ENCODE measurements around the gene GPC1. TPM values are rescaled to one million over a fixed set of nuclear protein-coding genes. Genes with fewer than 3 reads are reported as not detected.

Gene GPC1
- total and polyA plus RNA-seq, 2 of the 13 experiments (the other 11 are each of a cell fraction or from before 2014, with no cell fraction given): 4.0 to 5.5 TPM

DNA sequence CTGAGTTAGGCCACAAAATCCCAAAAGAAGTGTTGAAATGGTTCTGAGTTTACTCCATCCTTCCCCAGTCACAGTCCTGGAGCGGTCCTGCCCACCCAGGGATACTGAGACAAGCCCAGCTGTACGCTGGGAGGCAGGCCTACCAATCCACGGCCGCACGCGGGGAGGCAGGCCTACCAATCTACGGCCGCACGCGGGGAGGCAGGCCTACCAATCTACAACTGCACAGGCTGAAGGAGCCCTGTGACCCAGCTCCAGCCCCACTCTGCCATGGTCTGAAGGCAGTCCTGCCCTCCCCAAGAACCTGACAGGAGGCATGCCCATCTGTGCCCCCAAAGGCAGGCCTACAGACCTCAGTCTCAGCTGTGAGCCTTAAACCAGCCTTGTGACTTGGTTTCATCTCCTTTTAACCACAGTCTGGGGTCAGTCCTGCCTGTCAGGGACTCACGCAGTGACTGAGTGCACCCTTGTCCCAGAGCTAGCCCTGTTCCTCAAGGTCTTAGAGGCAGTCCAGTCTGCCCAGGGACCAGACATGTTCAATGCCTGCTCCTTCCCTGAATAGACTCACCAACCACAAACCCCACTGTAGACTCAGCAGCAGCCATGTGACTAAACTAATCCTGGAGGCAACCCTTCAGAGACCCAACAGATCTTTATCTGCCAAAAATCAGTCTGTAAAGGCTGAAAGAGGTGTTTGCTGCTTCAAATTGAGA, 36.8 kb downstream of the GPC1 start:
- H3K79me2 ChIP-seq (ENCODE audit: insufficient read depth, low read length): no peaks in the 10 kb centered on the region
- 94% methylated on average over 10 of the region's 11 CpGs for WGBS (ENCODE audit: low lambda C conversion rate)
- no TSS peak for BruUV-seq (replicated peaks)
- no peaks in the 10 kb centered on the region for H3K36me3 ChIP-seq (replicated peaks in 1 of 2; ENCODE audit: control insufficient read depth in 1 of 2, insufficient read depth in 2 of 2, low read length in 2 of 2)
- in situ Hi-C loops (cut with HindIII; ENCODE audit: extremely low pct_ligation_motif_present, low pct_unique_long_range_greater_than_20kb) (no loop called here), intact Hi-C loops (cut with micrococcal nuclease; ENCODE audit: unreplicated experiment) (no loop called here)
- TF ChIP-seq ZBTB33 (CRISPR knock-in tag; IDR thresholded peaks at IDR 0.05): 0 out of 2 replicates have a peak, but pooled peaks have one; percentile 22
- no peak for TF ChIP-seq ZNF180 (CRISPR knock-in tag; IDR thresholded peaks at IDR 0.05; ENCODE audit: borderline replicate concordance, low read depth)
- H3K4me3 ChIP-seq (replicated peaks in 1 of 3; ENCODE audit: insufficient read depth in 1 of 3, low read depth in 2 of 3, low read length in 3 of 3): no peak overlapping the region
- no peak overlapping the region for H2AFZ ChIP-seq (ENCODE audit: low read length)
- DNase-seq (ENCODE audit: low spot score) (no peak), ATAC-seq (no peak), FAIRE-seq (no peak)
- CTCF ChIA-PET (ENCODE audit: low intra/inter-chr PET ratio, low total read pairs): no interaction called here
- no peak overlapping the region for H3K27ac ChIP-seq (ENCODE audit: extremely low read length, insufficient read depth, low read length)
- H4K20me1 ChIP-seq (ENCODE audit: insufficient read depth, low read length): no peaks in the 10 kb centered on the region
- no peaks in the 10 kb centered on the region for H3K27me3 ChIP-seq (ENCODE audit: control insufficient read depth in 1 of 2, insufficient read depth in 2 of 2, low read length in 2 of 2)
- H3K4me1 ChIP-seq (ENCODE audit: insufficient read depth, low read length): no peaks in the 10 kb centered on the region
- no peak overlapping the region for H3K4me2 ChIP-seq (ENCODE audit: low read depth, low read length)
- H3K9me3 ChIP-seq (ENCODE audit: low read length): peaks cover 9% of the 10 kb centered on the region; the same call in 1 of the 2 replicates
- POLR2A ChIA-PET: no interaction called here
- H3K9ac ChIP-seq (ENCODE audit: insufficient read depth, low read depth, low read length): no peak overlapping the region

DNA sequence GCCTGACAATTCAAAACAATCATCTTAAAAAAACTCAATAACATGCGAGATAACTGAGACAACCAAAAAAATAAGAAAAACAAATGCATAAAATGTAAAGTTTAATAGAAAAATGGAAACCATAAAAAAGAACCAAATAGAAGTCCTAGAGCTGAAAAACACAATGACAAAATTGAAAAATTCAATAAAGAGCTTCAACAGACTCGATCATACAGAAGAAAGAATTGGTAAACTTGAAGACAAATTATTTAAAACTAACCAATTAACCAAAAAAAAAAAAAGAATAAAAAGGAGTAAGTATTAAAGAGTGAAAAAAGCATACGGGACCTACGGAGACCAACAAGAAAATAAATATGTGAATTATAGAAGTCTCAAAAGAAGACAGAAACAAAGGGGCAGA, 37.7 kb downstream of the GPC1 start:
- no peak for FAIRE-seq
- ChIA-PET CTCF (ENCODE audit: low intra/inter-chr PET ratio, low total read pairs) (no interaction called here), POLR2A (interaction anchor here (0.8 kb wide), 1 partner anchor 17 kb away, joined by 4 read pairs; no protein-coding TSS in a partner anchor)
- H3K36me3 ChIP-seq (replicated peaks in 1 of 2; ENCODE audit: control insufficient read depth in 1 of 2, insufficient read depth in 2 of 2, low read length in 2 of 2): no peaks in the 10 kb centered on the region
- no peak for ATAC-seq
- TF ChIP-seq ZNF160 (CRISPR knock-in tag; IDR thresholded peaks at IDR 0.05): peak; percentile 93
- TF ChIP-seq, protein P1, sequence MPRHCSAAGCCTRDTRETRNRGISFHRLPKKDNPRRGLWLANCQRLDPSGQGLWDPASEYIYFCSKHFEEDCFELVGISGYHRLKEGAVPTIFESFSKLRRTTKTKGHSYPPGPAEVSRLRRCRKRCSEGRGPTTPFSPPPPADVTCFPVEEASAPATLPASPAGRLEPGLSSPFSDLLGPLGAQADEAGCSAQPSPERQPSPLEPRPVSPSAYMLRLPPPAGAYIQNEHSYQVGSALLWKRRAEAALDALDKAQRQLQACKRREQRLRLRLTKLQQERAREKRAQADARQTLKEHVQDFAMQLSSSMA (CRISPR knock-in tag; IDR thresholded peaks at IDR 0.05): no peak
- no peak overlapping the region for H3K9ac ChIP-seq (ENCODE audit: insufficient read depth, low read depth, low read length)
- no peaks in the 10 kb centered on the region for H3K79me2 ChIP-seq (ENCODE audit: insufficient read depth, low read length)
- H3K27ac ChIP-seq (ENCODE audit: extremely low read length, insufficient read depth, low read length): no peak overlapping the region
- no peaks in the 10 kb centered on the region for H4K20me1 ChIP-seq (ENCODE audit: insufficient read depth, low read length)
- H2AFZ ChIP-seq (ENCODE audit: low read length): no peak overlapping the region
- no peaks in the 10 kb centered on the region for H3K27me3 ChIP-seq (ENCODE audit: control insufficient read depth in 1 of 2, insufficient read depth in 2 of 2, low read length in 2 of 2)
- peaks cover 9% of the 10 kb centered on the region; the same call in 1 of the 2 replicates for H3K9me3 ChIP-seq (ENCODE audit: low read length)
- no peaks in the 10 kb centered on the region for H3K4me1 ChIP-seq (ENCODE audit: insufficient read depth, low read length)
- H3K4me2 ChIP-seq (ENCODE audit: low read depth, low read length): no peak overlapping the region
- in situ Hi-C loops (cut with HindIII; ENCODE audit: extremely low pct_ligation_motif_present, low pct_unique_long_range_greater_than_20kb): no loop called here
- DNase-seq (ENCODE audit: low spot score): no peak
- no TSS peak for BruUV-seq (replicated peaks)
- WGBS (ENCODE audit: low lambda C conversion rate): 96% methylated on average over 4 of the region's 4 CpGs
- H3K4me3 ChIP-seq (replicated peaks in 1 of 3; ENCODE audit: insufficient read depth in 1 of 3, low read depth in 2 of 3, low read length in 3 of 3): no peak overlapping the region
- intact Hi-C loops (cut with micrococcal nuclease; ENCODE audit: unreplicated experiment): no loop called here
